ENCODE measurements around the gene DNM3. TPM values are rescaled to one million over a fixed set of nuclear protein-coding genes. Genes with fewer than 3 reads are reported as not detected.

Gene DNM3
- total and polyA plus RNA-seq, 12 donors = 7.2 to 78.6 (median 18.4) TPM

GRCh38 chr1:172215006-172215405, 373.7 kb downstream of the DNM3 start:
- H3K4me1 ChIP-seq (replicated peaks in 1 of 2) = peaks cover 0 to 8% of the 10 kb centered on the region in 2 donors
- intact Hi-C loops (cut with DNase I) = no loop called here
- no peak overlapping the region for H3K4me3 ChIP-seq
- 95 to 98% (median 96%) methylated on average over 3 of the region's 3 CpGs for WGBS, 4 donors
- H3K27ac ChIP-seq = no peak overlapping the region
- no peak for DNase-seq
- TF ChIP-seq, protein P1, sequence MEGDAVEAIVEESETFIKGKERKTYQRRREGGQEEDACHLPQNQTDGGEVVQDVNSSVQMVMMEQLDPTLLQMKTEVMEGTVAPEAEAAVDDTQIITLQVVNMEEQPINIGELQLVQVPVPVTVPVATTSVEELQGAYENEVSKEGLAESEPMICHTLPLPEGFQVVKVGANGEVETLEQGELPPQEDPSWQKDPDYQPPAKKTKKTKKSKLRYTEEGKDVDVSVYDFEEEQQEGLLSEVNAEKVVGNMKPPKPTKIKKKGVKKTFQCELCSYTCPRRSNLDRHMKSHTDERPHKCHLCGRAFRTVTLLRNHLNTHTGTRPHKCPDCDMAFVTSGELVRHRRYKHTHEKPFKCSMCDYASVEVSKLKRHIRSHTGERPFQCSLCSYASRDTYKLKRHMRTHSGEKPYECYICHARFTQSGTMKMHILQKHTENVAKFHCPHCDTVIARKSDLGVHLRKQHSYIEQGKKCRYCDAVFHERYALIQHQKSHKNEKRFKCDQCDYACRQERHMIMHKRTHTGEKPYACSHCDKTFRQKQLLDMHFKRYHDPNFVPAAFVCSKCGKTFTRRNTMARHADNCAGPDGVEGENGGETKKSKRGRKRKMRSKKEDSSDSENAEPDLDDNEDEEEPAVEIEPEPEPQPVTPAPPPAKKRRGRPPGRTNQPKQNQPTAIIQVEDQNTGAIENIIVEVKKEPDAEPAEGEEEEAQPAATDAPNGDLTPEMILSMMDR (IDR thresholded peaks at IDR 0.05) = no peak
- TF ChIP-seq POLR2A (IDR thresholded peaks at IDR 0.05) = no peak
- no peaks in the 10 kb centered on the region for H3K9me3 ChIP-seq (replicated peaks in 1 of 3)
- no peaks in the 10 kb centered on the region for H3K36me3 ChIP-seq (replicated peaks in 1 of 2)
- no peaks in the 10 kb centered on the region for H3K27me3 ChIP-seq

- 88 to 95% (median 92%) methylated on average over 1 of the region's 1 CpG for WGBS, 4 donors
- Histone ChIP-seq H3K27ac (no peak overlapping the region), H3K36me3 (replicated peaks in 1 of 2) (no peaks in the 10 kb centered on the region), H3K9me3 (replicated peaks in 1 of 3) (no peaks in the 10 kb centered on the region), H3K4me1 (replicated peaks in 1 of 2) (peaks cover 0 to 8% of the 10 kb centered on the region in 2 donors), H3K4me3 (no peak overlapping the region), H3K27me3 (no peaks in the 10 kb centered on the region)
- intact Hi-C loops (cut with DNase I) = no loop called here
- TF ChIP-seq, protein P1 (IDR thresholded peaks at IDR 0.05) = no peak
- no peak for TF ChIP-seq POLR2A (IDR thresholded peaks at IDR 0.05)
- no peak for DNase-seq
Observed at GRCh38 chr1:172219966-172220365, 378.7 kb downstream of the DNM3 start.

DNA sequence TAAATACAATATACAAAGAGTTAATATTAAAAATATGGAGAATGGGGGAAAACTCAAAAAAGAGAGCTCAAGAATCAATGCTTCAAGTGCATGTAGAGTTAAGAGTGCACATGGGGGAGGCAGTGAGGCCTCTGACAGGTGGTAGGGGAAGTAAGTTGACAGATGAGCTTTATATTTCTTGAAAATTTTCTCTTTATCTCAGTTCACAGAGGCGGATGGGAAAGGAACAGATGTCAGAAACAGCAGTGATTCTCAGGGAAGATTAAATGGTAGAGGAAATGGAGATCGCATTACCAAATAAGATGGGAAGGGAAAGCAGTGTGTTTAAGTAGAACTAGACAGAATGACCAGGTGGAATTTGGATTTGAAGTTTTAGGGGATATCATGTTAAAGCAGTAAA, 379.1 kb downstream of the DNM3 start:
- H3K36me3 ChIP-seq (replicated peaks in 1 of 2) = no peaks in the 10 kb centered on the region
- no peak for TF ChIP-seq POLR2A (IDR thresholded peaks at IDR 0.05)
- TF ChIP-seq, protein P1 (IDR thresholded peaks at IDR 0.05) = no peak
- DNase-seq = no peak
- H3K4me3 ChIP-seq = no peak overlapping the region
- peaks cover 0 to 8% of the 10 kb centered on the region in 2 donors for H3K4me1 ChIP-seq (replicated peaks in 1 of 2)
- H3K27me3 ChIP-seq = no peaks in the 10 kb centered on the region
- no peak overlapping the region for H3K27ac ChIP-seq
- H3K9me3 ChIP-seq (replicated peaks in 1 of 3) = no peaks in the 10 kb centered on the region
- intact Hi-C loops (cut with DNase I) = no loop called here
- 70 to 85% (median 71%) methylated on average over 2 of the region's 2 CpGs for WGBS, 4 donors

DNA sequence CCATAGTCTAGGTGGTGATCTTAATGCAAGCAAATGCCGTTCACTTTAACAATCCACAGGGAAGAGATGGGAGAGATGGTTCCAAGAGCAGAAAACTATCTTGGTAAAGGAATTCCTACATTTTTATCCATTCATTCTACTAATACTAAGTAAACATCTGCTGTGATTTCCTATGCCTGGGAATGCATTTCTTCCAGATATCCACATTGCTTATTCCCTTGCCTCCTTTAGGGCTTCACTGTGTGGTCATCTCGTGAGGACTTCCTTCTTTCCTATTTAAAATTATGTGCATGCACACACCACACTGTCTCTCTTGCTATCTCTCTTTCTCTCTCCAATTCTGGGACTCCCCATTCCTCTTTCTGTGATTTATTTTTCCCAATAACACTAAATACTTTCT, 380.1 kb downstream of the DNM3 start:
- no peaks in the 10 kb centered on the region for H3K27me3 ChIP-seq
- H3K36me3 ChIP-seq (replicated peaks in 1 of 2) = no peaks in the 10 kb centered on the region
- intact Hi-C loops (cut with DNase I) = no loop called here
- no peak overlapping the region for H3K27ac ChIP-seq
- H3K9me3 ChIP-seq (replicated peaks in 1 of 3) = no peaks in the 10 kb centered on the region
- no peak overlapping the region for H3K4me3 ChIP-seq
- WGBS, 4 donors = 88 to 96% (median 92%) methylated on average over 2 of the region's 2 CpGs
- TF ChIP-seq, protein P1 (IDR thresholded peaks at IDR 0.05) = no peak
- TF ChIP-seq POLR2A (IDR thresholded peaks at IDR 0.05) = no peak
- H3K4me1 ChIP-seq (replicated peaks in 1 of 2) = peaks cover 0 to 3% of the 10 kb centered on the region in 2 donors
- DNase-seq = no peak

Measured in adrenal gland (tissue), 12 donors.